Activated CD8-positive, alpha-beta memory T cell treated with anti-CD3 and anti-CD28 coated beads, Interleukin-2, amount 50 U/mL, for 1 hour (primary cell): ENCODE results near the gene HLA-DRB1.
"Not testable (repeated sequence)": the region's sequence is repeated elsewhere in the genome, so short reads cannot be mapped to it uniquely, and the experiment has no call there.

ENCODE experiments used
- DNase-seq: peaks from one replicate; pipeline ENCODE4 v3.0.0-alpha.2; 2020; ENCODE audit errors: extremely low read depth

The HLA-DRB1 gene

DNA sequence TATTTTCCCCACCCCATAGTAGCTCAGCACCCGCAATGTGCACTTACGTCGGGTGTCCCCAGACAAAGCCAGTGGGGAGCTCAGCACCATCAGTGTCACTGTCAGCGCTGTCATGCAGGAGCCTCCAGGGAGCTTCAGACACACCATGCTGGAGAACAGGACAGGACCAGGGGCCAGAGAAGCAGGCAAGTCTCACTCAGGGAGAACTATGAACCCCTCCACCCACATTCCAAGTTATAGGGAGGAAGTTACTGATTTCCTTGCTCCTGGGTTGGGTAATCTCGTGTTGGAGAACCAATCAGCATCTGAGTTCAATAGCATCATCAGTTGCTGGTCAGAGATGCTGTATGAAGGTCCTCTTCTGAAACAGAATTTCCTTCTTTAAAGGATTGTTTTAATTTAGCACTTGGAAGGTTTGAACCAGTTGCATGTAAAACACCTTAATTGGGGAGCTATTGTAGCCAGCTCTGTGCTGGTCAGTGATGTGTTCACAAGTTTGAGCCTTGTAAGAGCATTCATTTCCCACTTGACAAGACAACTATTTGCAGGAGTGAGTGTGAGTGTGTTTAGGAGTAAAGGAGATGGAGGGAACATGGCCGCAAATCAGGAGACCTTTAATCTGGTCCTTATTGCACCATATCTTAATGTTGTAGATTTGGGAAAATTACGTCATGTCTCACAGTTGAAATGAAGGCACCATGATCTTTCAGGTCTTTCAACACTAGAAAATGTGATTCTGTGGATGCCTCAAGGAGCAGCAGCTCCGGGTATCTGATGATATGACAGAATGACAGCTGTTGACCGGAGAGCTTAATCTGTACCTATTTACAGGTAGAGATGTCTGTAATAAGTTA lies at the start of gene HLA-DRB1:
Gene HLA-DRB1, minus strand, starts transcription at position 253 of the 854 bp plus-strand sequence. Its CDS starts 106 bp downstream, at position 147.
- no peak for DNase-seq

DNA sequence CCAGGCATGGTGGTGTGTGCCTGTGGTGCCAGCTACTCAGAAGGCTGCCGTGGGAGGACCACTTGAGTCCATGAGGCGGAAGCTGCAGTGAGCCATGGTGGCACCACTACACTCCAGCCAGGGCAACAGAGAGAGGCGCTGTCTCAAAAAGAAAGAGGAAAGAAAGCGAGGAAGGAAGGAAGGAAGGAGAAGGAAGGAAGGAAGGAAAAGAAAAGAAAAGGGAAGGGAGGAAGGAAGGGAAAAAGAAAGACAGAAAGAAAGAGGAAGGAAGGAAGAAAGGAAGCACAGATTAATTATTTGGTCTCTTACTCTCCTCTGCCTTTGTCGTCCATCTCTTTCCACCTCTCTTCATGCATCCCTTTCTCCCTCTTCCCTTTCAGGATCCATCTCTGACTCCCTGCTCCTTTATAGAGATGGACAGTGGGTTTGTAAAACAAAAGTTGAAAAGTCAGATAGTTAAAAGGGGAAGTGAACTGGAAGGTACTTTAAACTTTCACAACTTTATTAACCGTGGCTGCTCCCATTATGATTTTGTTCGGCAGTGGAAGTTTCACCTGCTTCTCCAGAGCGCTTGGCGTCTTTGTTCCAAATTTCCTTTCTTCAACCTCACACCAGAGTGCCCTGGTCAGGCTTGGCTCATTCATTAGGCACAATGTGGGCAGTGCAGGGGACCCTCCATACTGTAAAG lies 49.0 kb upstream of the HLA-DRB1 start:
- no peak for DNase-seq

DNA sequence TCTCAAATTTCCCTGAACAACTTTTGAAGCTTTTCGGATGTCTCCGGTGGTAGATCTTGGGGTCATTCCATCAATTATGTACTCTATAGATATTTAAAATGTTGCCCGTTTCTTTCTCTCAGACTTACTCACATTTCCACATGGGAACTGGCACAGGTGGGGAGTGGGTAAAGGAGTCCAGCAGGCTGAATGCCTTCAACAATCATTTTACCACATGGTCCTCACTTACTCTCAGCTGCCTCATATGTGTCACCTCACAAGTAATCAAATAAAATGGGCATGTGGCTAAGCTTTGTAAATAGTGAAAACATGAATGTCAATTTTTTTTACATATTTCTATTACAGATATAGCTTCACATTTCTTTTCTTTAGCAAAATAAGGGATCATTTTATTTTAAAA lies 48.2 kb upstream of the HLA-DRB1 start:
- no peak for DNase-seq

DNA sequence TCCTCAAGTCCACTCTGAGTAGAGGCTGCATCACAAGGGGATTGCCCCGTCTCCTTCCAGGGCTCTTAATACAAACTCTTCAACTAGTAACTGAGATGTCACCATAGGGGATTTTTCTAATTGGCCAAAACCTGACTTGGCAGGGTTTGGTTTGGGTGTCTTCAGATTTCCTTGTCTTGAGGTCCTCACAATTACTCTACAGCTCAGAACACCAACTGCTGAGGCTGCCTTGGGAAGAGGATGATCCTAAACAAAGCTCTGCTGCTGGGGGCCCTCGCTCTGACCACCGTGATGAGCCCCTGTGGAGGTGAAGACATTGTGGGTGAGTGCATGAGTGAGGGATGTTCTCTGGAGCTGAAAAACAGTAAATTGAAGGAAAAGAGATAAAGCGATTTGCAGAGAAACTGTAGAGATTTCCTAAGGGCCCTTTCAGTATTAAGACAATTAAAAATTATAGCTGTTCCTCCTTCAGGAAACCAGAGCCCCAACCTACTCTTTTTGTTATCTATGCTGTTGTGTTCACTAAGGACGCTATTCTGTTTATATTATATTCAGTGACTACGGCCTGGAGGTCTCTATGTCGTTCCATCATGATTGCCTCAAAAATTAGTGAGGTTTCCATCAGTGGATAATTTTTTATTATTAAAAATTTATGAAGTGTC lies 47.7 kb upstream of the HLA-DRB1 start, which contains the start of gene HLA-DQA1:
Gene HLA-DQA1, plus strand, starts transcription at position 188 of the 662 bp plus-strand sequence. Its CDS starts 53 bp downstream, at position 241.
- DNase-seq = no peak

DNA sequence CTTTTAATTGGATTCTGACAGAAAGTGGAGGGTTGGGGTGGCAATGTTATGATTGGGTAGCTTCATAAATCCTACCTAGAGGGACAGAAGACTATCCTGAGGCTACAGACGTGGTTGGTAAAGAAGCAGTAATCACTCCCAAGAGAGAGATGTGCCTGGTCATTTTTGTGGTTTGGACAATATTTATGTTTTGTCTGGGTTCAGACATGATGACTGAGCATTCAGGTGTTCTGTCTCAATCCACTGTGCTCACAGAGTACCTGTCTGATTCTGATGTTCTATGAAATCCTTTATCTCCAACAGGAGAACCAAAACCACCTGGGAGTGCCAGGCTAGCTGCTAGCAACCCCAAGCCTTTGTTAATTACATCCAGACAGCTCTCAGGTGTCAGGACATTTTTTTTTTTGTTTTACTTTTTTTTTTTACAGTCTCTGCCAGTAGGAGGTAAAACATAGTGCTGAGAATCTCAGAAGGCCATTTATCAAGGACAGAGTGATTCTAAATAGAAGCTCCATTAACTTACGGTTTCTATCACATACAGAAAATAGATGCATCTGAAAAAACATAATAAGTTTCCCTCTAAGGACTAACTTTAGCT lies 46.0 kb upstream of the HLA-DRB1 start:
- DNase-seq = no peak

DNA sequence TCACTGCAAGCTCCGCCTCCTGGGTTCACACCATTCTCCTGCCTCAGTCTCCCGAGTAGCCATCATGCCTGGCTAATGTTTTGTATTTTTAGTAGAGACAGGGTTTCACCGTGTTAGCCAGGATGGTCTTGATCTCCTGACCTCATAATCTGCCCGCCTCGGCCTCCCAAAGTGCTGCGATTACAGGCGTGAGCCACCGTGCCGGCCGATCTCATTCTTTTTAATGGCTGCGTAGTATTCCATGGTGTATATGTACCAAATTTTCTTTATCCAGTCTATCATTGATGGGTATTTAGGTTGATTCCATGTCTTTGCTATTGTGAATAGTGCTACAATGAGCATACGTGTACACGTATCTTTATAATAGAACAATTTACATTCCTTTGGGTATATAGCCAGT lies 40.1 kb upstream of the HLA-DRB1 start:
- DNase-seq = not testable (repeated sequence)

DNA sequence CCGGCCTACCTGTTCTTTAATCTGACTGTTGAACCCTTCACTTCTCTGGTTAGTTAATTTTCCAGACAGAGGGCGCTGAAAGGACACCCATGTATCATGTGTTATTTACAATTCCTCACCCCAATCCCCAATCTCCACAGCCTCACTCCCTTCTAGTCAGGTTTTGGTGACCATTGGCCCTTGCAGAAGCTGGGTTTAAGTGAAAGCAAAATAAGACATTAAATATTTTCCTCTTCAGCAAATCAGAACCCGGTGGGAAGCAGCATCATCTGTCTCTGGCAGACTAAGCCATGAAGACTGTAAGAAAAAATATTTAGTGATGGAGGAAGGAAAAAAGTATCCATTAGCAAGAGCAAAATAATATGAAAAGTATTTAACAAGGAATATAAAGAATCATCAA lies 38.2 kb upstream of the HLA-DRB1 start:
- DNase-seq = no peak

DNA sequence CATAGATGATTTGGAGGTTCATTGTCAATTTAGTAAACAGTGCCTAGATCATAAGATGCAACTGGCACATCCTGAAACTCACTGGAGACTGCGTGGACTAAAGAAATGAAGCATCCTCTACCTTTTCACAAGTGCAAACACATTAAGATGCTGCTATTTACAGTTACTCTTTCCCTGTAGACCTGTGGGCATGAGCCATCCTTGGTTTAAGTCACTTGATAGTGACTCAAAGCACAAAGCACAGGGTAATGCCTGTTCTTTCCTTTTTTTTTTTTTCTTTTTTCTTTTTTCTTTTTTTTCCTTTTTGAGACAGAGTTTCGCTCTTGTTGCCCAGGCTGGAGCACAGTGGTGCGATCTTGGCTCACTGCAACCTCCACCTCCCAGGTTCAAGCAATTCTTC lies 37.6 kb upstream of the HLA-DRB1 start:
- no peak for DNase-seq

DNA sequence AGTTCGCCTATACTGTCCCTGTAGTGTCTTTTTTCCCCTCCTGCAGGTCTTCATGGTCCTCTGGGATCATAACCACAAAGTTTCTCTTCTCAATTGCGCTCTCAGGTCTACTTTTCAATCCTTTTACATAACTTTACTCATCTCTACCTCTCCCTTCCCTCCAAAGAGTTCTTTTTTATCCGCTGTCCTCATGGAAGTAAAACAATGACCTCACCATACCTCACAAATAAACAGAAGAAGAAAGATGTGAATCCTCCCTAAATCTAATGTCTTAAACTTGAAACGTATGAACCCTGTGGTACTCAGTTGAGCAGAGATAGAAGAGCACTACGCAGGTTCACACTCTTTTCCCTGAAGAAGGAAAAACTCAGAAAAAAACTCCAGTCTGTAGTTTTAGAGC lies 35.5 kb upstream of the HLA-DRB1 start:
- no peak for DNase-seq

DNA sequence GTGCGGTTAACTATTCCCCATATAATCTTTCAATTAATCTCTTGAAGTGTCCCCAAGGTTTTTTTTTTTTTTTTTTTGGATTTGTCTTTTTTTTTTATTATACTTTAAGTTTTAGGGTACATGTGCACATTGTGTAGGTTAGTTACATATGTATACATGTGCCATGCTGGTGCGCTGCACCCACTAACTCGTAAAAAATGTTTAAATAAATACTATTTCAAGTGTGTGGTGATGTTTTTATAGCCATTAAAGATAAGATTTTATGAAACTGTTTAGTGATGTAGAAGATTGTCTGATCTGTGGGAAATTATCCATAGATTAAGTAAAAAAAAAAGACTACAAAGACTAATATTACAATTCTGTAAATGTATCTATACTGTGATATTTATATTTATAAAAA lies 34.9 kb upstream of the HLA-DRB1 start:
- no peak for DNase-seq

DNA sequence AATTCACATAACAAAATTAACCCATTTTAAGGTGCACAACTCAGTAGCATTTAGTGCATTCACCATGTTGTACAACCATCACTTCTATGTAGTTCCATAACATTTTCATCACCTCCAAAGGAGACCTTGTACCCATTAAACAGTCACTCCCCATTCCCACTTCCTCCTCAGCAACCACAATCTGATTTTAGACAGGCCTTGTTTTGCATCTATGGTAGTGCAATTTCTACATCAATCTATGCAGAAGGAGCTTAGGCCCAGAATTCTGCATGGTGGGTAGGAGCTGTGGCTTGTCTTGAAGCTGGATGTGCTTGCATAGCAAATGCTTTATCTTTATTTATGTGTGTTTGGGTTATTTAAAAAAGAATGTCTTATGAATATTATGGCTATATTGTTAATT lies 34.0 kb upstream of the HLA-DRB1 start:
- no peak for DNase-seq

DNA sequence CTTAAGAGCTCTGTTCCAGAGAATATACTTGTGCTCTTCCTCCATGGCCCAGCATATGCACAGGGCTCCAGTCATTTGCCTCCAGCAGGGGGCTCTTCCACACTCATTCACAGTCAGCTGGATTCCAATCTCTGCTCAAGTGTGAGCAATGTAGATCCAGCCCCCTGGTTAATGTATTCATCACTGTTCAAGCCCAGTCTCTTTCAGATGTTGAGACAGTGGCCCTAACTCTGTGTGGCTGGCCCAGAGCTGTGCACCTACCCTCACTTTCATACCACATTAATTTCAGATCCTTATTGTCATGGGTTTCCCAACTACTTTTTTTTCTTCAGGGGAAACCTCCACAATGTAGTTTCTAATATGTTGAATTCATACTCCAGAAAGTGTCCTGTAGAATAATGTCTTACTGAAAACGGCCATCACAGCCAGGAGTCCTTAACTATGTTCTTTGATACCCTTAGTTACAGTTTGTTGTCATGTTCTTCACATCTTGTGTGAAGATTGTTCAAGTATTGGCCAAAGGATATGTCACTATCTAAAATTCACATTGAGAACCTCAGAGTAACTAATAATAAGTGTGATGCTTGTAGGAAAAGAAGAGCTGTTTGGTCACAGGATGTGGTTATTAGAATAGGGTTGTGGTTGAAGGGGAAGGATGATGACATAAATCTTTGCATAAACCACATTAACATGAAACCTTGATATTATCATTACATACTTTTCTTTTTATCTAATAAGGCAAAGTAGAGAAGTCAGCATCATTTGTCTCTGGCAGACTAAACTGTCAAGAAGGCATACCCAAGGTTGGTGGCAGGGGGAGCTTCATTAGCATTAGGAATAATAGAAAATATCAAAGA lies 33.1 kb upstream of the HLA-DRB1 start:
- DNase-seq = no peak

DNA sequence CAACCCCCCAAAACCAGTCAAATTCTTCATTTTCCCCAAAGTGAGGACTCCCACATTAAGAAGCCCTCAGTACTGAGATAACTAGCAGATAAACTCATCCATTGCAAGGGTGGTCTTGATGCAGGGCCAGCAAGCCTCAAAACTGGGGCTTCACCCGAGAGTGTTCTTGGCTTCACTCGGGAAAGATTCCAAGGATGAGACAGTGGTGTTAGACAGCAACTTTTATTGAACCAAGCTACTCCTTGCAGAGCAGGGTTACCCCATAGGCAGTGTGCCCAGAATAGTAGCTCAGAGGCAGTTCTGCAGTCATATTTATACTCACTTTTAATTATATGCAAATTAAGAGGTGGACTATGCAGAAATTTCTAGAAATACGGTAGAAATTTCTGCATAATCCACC lies 31.7 kb upstream of the HLA-DRB1 start:
- DNase-seq = no peak

DNA sequence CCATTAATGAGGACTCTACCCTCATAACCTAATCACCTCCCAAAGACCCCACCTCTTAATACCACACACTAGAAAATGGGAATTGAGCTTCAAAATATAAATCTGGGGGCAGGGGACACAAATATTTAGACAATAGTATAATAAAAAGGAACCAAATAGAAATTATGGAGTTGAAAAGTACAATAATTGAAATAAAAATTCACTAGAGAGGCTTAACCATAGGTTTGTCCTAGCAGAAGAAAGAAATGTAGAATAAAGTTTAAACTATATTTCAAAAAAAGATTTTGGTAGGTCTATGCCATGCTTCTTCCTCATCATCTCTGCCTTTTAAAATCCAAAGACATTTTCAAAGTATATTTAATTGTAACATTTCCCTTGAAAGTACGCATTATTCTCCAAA lies 28.1 kb upstream of the HLA-DRB1 start:
- no peak for DNase-seq

DNA sequence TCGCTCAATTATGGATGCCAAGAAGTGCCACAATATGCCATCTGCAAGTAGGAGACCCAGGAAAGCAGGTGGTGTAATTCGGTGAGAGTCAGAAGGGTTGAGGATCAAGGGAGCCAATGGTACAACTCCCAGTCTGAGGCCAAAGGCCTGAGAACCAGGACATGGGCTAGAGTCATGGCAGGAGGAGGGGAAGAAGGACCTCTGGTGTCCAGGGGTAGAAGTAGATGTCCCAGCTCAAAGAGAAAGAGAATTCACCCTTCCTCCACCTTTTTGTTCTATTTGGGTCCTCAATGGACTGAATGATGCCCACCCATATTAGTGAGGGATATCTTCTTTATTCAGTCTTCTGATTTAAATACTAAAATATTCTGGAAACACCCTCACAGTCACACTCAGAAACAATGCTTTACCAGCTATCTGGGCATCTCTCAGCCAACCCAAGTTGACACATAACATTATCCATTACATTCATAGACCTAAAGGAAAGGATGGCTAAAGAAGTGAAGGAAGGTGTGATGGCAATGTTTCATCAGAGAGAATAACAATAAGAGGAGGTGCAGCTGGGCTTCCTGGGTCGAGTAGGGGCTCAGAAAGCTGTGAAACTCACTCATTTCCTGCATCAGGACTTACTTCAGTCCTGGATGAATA lies 26.4 kb upstream of the HLA-DRB1 start:
- DNase-seq = no peak

DNA sequence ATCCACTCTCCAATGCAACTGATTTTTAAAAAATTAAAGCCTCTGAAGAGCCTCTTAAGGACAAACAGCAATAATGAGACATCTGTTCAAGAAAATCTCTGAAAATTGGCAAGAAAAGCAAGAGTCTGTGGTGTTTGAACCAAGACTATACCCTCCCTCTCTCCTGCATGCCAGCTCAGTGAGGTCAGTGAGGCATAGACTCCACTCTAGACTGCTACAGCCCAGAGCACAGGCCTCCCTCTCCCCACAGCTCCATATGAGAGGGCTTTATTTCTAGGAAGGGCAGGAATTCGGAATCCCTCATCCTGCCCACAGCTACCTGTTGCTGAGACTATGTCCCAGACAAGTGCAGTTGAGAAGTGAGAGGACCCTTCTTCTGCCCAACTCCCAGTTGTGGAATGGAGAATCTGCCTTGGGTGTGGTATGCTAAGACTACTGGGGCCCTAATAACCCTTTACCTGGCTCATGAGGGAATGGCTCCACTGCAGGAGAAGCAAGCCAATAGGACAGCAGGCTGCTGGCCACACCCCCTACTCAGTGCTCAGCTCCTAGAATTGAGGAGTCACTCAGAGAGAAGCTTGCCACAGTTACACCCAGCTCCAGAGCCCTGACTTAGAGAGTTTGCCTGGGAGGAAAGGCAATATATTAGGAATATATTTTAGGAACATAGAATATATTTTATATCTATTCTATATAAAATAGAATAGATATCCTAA lies 24.9 kb upstream of the HLA-DRB1 start:
- DNase-seq = no peak

DNA sequence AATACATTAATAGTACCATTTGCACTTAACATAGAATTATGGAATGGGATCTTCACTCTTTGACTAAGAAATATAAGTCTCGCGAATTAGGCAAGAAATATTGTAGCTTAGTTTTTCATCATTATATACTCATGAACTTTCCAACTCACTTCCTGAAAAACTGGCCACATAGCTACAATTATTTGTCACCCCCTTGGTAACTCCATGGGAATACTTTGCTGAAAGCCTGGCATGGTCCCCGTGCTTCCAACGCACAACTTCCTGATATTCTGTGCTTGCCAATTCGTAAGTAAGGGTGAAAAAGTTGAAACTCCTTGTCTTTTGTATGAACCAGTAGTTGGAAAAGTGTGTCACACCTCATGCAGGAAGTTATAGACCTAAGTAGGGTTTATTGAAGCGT lies 23.8 kb upstream of the HLA-DRB1 start:
- no peak for DNase-seq

DNA sequence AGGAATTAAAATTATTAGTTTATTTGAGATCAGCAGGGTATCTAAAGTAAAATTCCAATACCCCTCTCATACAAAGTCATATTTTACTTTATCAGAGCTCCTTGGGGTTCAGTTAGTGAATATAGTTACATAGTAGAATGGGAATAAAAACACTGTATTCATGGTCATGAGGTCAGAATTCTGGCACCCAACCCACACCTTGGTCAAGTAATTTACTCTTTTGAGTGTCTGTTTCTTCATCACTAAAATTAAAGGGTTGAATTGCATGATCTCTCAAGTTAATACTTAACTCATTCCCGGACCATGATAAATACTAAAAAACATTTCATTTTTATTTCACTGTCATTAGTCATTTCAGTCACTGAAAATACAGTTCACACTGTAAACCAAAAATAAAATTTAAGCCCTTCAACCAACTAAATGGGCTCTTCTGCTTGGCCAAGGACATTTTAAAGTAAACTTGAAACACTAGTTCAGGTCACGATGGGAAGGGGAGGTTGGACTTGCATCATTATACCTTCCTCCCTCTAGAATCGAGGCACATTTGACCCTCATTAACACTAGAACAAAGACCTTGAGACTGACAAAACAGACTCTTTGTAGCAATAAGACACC lies 21.1 kb upstream of the HLA-DRB1 start:
- no peak for DNase-seq
